Thoracic aorta (tissue), 2 donors: ENCODE results near the gene GCN1. TPM values are rescaled to one million over a fixed set of nuclear protein-coding genes. Genes with fewer than 3 reads are reported as not detected.

Experiments used
- ATAC-seq: fragments of 150-250 bp; one replicate; pipeline ENCODE4 v1.8.0; 2017; ENCODE audit warnings: low read depth; ENCODE audit not compliant: insufficient number of reproducible peaks, low FRiP score
- DNase-seq: peaks from one replicate; pipeline ENCODE4 v3.0.0-alpha.2; 2020; ENCODE audit warnings: low spot score
- H3K27ac ChIP-seq, 2 donors: fragments of 200-600 bp; sonication (generic); 1 replicate in 1 of 2; 2 replicates in 1 of 2; pipeline ENCODE4 v1.5.1; 2016; ENCODE audit warnings: mild to moderate bottlenecking in 2 of 2, moderate library complexity in 2 of 2
- H3K27me3 ChIP-seq: fragments of 200-600 bp; sonication (generic); replicated peaks from 2 replicates; pipeline ENCODE4 v1.6.0; 2016; ENCODE audit warnings: mild to moderate bottlenecking; ENCODE audit not compliant: insufficient read depth
- H3K36me3 ChIP-seq: fragments of 200-600 bp; sonication (generic); one replicate; pipeline ENCODE4 v1.5.1; 2016
- H3K4me1 ChIP-seq, 2 donors: fragments of 200-600 bp; sonication (generic); 1 replicate in 1 of 2; 2 replicates in 1 of 2; pipeline versions ENCODE4 v1.5.1 to v1.6.0; 2016; ENCODE audit warnings: low read depth in 2 of 2, mild to moderate bottlenecking in 1 of 2; ENCODE audit not compliant: control insufficient read depth in 1 of 2
- H3K4me3 ChIP-seq: fragments of 200-600 bp; sonication (generic); 2 replicates; pipeline ENCODE4 v1.5.1; 2016; ENCODE audit warnings: mild to moderate bottlenecking
- H3K9me3 ChIP-seq: fragments of 200-600 bp; sonication (generic); 2 replicates; pipeline ENCODE4 v1.5.1; 2016
- total RNA-seq, 2 donors: library from RNA; depleted of rRNA; stranded (reverse); fragments of >200 nt; gene quantifications; one replicate each; pipeline versions ENCODE4 v1.1.0 to v1.2.3, GENCODE V29; 2016
- TF ChIP-seq, protein P1 (sequence below): fragments of 200-600 bp; sonication (generic); IDR thresholded peaks from one replicate; pipeline ENCODE4 v1.5.1; 2019; ENCODE audit warnings: antibody characterized with exemption

Gene GCN1
- total RNA-seq, 2 donors from 2014 or later = 56.8 to 91.5 TPM

DNA sequence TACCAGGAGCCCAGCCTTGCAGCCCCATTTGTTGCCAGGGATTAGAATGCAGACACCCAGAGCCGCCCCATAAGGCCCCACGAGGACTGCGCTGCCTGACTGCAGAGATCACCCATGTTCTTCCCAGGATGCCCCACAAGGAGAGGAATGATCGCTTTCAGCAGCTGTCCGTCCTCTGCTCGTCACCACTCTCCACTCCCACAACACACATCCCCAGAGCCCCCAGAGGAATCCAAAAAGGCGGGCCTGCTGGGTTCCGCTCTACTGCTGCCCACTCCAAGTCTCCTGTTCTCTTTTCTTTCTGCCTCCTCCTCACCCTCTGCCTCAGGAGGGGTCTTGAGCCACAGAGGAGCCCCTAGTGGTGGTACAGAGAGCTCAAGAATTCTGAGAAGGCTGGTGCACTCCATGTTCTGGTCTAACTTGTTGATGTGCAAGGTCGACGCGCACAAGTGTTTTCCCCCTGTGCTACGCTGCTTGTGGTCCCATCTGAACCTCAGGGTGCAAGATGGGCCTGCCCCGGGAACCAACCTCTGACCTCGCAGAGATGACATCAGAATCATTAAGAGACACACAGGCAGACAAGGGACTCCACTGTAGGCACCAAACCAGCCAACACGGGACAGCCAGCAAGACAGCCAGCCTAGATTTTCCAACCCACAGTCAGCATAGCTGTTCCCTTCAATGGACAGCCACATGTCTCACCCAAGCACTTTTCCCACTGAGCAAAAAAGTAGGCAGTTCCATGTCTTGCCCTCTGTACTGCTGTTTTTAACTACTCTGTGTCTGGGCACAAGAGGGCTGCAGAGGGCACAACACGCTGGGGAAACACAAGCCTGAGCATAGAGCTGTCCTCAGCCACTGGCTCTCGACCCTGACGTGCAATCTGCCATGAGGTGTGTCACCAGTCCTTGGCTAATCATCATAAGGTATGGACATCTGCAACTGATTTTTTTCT is 41.1 kb upstream of the GCN1 start:
- ATAC-seq = no peak

GRCh38 chr12:120234643-120235368 is 40.3 kb upstream of the GCN1 start:
- Histone ChIP-seq H3K27me3 (no peaks in the 10 kb centered on the region), H3K27ac (peak overlapping the region; percentile 85 to 96), H3K9me3 (no peaks in the 10 kb centered on the region), H3K36me3 (no peaks in the 10 kb centered on the region), H3K4me3 (peak overlapping the region; percentile 50), H3K4me1 (peaks cover 75 to 92% of the 10 kb centered on the region in 2 donors)
- ATAC-seq = peak; percentile 67
- DNase-seq = peak; percentile 87
- TF ChIP-seq, protein P1, sequence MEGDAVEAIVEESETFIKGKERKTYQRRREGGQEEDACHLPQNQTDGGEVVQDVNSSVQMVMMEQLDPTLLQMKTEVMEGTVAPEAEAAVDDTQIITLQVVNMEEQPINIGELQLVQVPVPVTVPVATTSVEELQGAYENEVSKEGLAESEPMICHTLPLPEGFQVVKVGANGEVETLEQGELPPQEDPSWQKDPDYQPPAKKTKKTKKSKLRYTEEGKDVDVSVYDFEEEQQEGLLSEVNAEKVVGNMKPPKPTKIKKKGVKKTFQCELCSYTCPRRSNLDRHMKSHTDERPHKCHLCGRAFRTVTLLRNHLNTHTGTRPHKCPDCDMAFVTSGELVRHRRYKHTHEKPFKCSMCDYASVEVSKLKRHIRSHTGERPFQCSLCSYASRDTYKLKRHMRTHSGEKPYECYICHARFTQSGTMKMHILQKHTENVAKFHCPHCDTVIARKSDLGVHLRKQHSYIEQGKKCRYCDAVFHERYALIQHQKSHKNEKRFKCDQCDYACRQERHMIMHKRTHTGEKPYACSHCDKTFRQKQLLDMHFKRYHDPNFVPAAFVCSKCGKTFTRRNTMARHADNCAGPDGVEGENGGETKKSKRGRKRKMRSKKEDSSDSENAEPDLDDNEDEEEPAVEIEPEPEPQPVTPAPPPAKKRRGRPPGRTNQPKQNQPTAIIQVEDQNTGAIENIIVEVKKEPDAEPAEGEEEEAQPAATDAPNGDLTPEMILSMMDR = peak; percentile 51

More for the DNA sequence above, 41.1 kb upstream of the GCN1 start:
- no peak for DNase-seq
- Histone ChIP-seq H3K4me3 (peak overlapping the region; percentile 50), H3K36me3 (no peaks in the 10 kb centered on the region), H3K27ac (peak overlapping the region; percentile 85 to 96), H3K9me3 (no peaks in the 10 kb centered on the region), H3K4me1 (peaks cover 66 to 92% of the 10 kb centered on the region in 2 donors), H3K27me3 (no peaks in the 10 kb centered on the region)
- TF ChIP-seq, protein P1 = no peak

GRCh38 chr12:120231316-120232011 is 36.9 kb upstream of the GCN1 start:
- peak overlapping the region; percentile 44 for H3K4me3 ChIP-seq
- peak; percentile 79 for DNase-seq
- H3K9me3 ChIP-seq = no peaks in the 10 kb centered on the region
- H3K4me1 ChIP-seq = peaks cover 72 to 87% of the 10 kb centered on the region in 2 donors
- peak overlapping the region; percentile 90 to 96 for H3K27ac ChIP-seq
- TF ChIP-seq, protein P1 = no peak
- ATAC-seq = peak; percentile 25
- no peaks in the 10 kb centered on the region for H3K36me3 ChIP-seq
- H3K27me3 ChIP-seq = no peaks in the 10 kb centered on the region

DNA sequence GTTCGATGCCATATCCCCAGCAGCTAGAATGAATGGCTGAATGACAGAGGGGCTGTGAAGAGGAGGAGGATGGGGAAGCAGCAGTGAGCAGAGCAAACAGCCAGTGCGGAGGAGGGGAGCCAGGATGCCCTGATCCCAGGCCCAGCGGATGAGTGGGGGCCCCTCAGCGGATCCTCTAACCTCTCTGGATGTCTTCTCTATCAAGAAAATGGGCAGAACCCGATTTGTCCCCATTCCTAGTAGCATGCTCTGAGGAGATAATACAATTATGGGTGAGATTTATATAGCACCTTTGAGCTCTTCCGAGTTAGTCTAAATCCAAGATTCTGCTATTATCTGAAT is 36.4 kb upstream of the GCN1 start:
- Histone ChIP-seq H3K27ac (peak overlapping the region; percentile 90 to 96), H3K9me3 (no peaks in the 10 kb centered on the region), H3K4me3 (peak overlapping the region; percentile 44), H3K27me3 (no peaks in the 10 kb centered on the region), H3K4me1 (peaks cover 70 to 87% of the 10 kb centered on the region in 2 donors), H3K36me3 (no peaks in the 10 kb centered on the region)
- TF ChIP-seq, protein P1 = no peak
- ATAC-seq = no peak
- no peak for DNase-seq
